Measurements from ENCODE around the gene FHL5.
A peak's percentile ranks its signal among the peaks of the same experiment; 100 is the strongest.
"Not testable (repeated sequence)": the region's sequence is repeated elsewhere in the genome, so short reads cannot be mapped to it uniquely, and the experiment has no call there.

FHL5 gene

GRCh38 chr6:96626759-96627364 lies 63.9 kb downstream of the FHL5 start:
- Histone ChIP-seq H3K27ac (ENCODE audit: low read depth, low read length) (no peak overlapping the region), H3K79me2 (ENCODE audit: control insufficient read depth, low read length) (no peaks in the 10 kb centered on the region), H3K36me3 (ENCODE audit: control insufficient read depth, low read length) (no peaks in the 10 kb centered on the region), H3K4me2 (ENCODE audit: low read length) (no peak overlapping the region), H4K20me1 (ENCODE audit: control insufficient read depth, insufficient read depth, low read depth, low read length) (no peaks in the 10 kb centered on the region), H3K27me3 (ENCODE audit: control insufficient read depth, low read length) (peaks cover 2% of the 10 kb centered on the region; the same call in 1 of the 2 replicates), H3K4me3 (ENCODE audit: low read length) (no peak overlapping the region), H3K4me1 (ENCODE audit: control insufficient read depth, low read length) (peaks cover 4% of the 10 kb centered on the region; the same call in 1 of the 2 replicates), H3K9me3 (ENCODE audit: control insufficient read depth, insufficient read depth, low read length) (no peaks in the 10 kb centered on the region), H3F3A (ENCODE audit: control insufficient read depth, insufficient read depth) (no peaks in the 10 kb centered on the region), H3K9me2 (replicated peaks; ENCODE audit: control insufficient read depth, low read length) (no peaks in the 10 kb centered on the region)
- TF ChIP-seq CTCF (IDR thresholded peaks at IDR 0.05; ENCODE audit: low read depth, low read length, poor library complexity, severe bottlenecking): peak; percentile 53
- TF ChIP-seq EZH2phosphoT487 (IDR thresholded peaks at IDR 0.05; ENCODE audit: borderline replicate concordance, low read length): no peak

- H3K4me1 ChIP-seq (ENCODE audit: control insufficient read depth, low read length): no peaks in the 10 kb centered on the region
- no peak for TF ChIP-seq CTCF (IDR thresholded peaks at IDR 0.05; ENCODE audit: low read depth, low read length, poor library complexity, severe bottlenecking)
- no peak for TF ChIP-seq EZH2phosphoT487 (IDR thresholded peaks at IDR 0.05; ENCODE audit: borderline replicate concordance, low read length)
- H3K4me2 ChIP-seq (ENCODE audit: low read length): no peak overlapping the region
These were observed 68.3 kb downstream of the FHL5 start for GRCh38 chr6:96631248-96631647.

GRCh38 chr6:96637979-96638378 lies 75.1 kb downstream of the FHL5 start:
- H3K27me3 ChIP-seq (ENCODE audit: control insufficient read depth, low read length); H3K79me2 ChIP-seq (ENCODE audit: control insufficient read depth, low read length); H3K4me2 ChIP-seq (ENCODE audit: low read length); H3K36me3 ChIP-seq (ENCODE audit: control insufficient read depth, low read length); H3K4me1 ChIP-seq (ENCODE audit: control insufficient read depth, low read length); H3K9me2 ChIP-seq (replicated peaks; ENCODE audit: control insufficient read depth, low read length); H3F3A ChIP-seq (ENCODE audit: control insufficient read depth, insufficient read depth); H4K20me1 ChIP-seq (ENCODE audit: control insufficient read depth, insufficient read depth, low read depth, low read length); H3K9me3 ChIP-seq (ENCODE audit: control insufficient read depth, insufficient read depth, low read length); H3K4me3 ChIP-seq (ENCODE audit: low read length); H3K27ac ChIP-seq (ENCODE audit: low read depth, low read length): not testable (repeated sequence)

More at GRCh38 chr6:96631248-96631647, 68.3 kb downstream of the FHL5 start:
- H3K27ac ChIP-seq (ENCODE audit: low read depth, low read length): no peak overlapping the region
- H3K27me3 ChIP-seq (ENCODE audit: control insufficient read depth, low read length): 0 out of 2 replicates have a peak, but pooled peaks cover 2% of the 10 kb centered on the region
- H3F3A ChIP-seq (ENCODE audit: control insufficient read depth, insufficient read depth): no peaks in the 10 kb centered on the region
- no peak overlapping the region for H3K4me3 ChIP-seq (ENCODE audit: low read length)
- no peaks in the 10 kb centered on the region for H4K20me1 ChIP-seq (ENCODE audit: control insufficient read depth, insufficient read depth, low read depth, low read length)
- no peaks in the 10 kb centered on the region for H3K9me2 ChIP-seq (replicated peaks; ENCODE audit: control insufficient read depth, low read length)
- no peaks in the 10 kb centered on the region for H3K36me3 ChIP-seq (ENCODE audit: control insufficient read depth, low read length)
- H3K79me2 ChIP-seq (ENCODE audit: control insufficient read depth, low read length): no peaks in the 10 kb centered on the region
- no peaks in the 10 kb centered on the region for H3K9me3 ChIP-seq (ENCODE audit: control insufficient read depth, insufficient read depth, low read length)

GRCh38 chr6:96645106-96645505 lies 82.2 kb downstream of the FHL5 start:
- no peaks in the 10 kb centered on the region; the same call in 1 of the 2 replicates for H3K27me3 ChIP-seq (ENCODE audit: control insufficient read depth, low read length)
- H3K4me3 ChIP-seq (ENCODE audit: low read length): no peak overlapping the region
- no peaks in the 10 kb centered on the region for H3K36me3 ChIP-seq (ENCODE audit: control insufficient read depth, low read length)
- H3K9me3 ChIP-seq (ENCODE audit: control insufficient read depth, insufficient read depth, low read length): no peaks in the 10 kb centered on the region
- H3K9me2 ChIP-seq (replicated peaks; ENCODE audit: control insufficient read depth, low read length): no peaks in the 10 kb centered on the region
- H3K27ac ChIP-seq (ENCODE audit: low read depth, low read length): no peak overlapping the region
- TF ChIP-seq EZH2phosphoT487 (IDR thresholded peaks at IDR 0.05; ENCODE audit: borderline replicate concordance, low read length) (no peak), CTCF (IDR thresholded peaks at IDR 0.05; ENCODE audit: low read depth, low read length, poor library complexity, severe bottlenecking) (no peak)
- no peaks in the 10 kb centered on the region for H4K20me1 ChIP-seq (ENCODE audit: control insufficient read depth, insufficient read depth, low read depth, low read length)
- no peak overlapping the region for H3K4me2 ChIP-seq (ENCODE audit: low read length)
- no peaks in the 10 kb centered on the region for H3K79me2 ChIP-seq (ENCODE audit: control insufficient read depth, low read length)
- H3F3A ChIP-seq (ENCODE audit: control insufficient read depth, insufficient read depth): no peaks in the 10 kb centered on the region
- no peaks in the 10 kb centered on the region for H3K4me1 ChIP-seq (ENCODE audit: control insufficient read depth, low read length)

All from DOHH2 (cell line).